GM12801 (cell line): ENCODE data around the gene TUBB3.

ENCODE experiments used
- CTCF ChIP-seq: IDR thresholded peaks from one replicate; pipeline ENCODE4 v1.5.1; 2011; ENCODE audit warnings: control low read depth; ENCODE audit not compliant: insufficient read length; ENCODE audit errors: extremely low read depth

Gene TUBB3

GRCh38 chr16:89887243-89887642, 35.9 kb upstream of the TUBB3 start:
- TF ChIP-seq CTCF: no peak

- TF ChIP-seq CTCF: no peak
These were observed 32.9 kb upstream of the TUBB3 start for GRCh38 chr16:89890200-89890599.

- TF ChIP-seq CTCF: no peak
These were observed 32.1 kb upstream of the TUBB3 start for GRCh38 chr16:89890886-89891657.

- TF ChIP-seq CTCF: no peak
These were observed 31.0 kb upstream of the TUBB3 start for GRCh38 chr16:89892055-89892630.

GRCh38 chr16:89892635-89893034, 30.5 kb upstream of the TUBB3 start:
- no peak for TF ChIP-seq CTCF

GRCh38 chr16:89893642-89894548, 29.2 kb upstream of the TUBB3 start:
- no peak for TF ChIP-seq CTCF

- no peak for TF ChIP-seq CTCF
These were observed 27.5 kb upstream of the TUBB3 start for GRCh38 chr16:89895482-89896250.
